Mesenchymal stem cell (in vitro differentiated cells and primary cell): Measurements from ENCODE around the gene PSME3IP1.
"Not testable (repeated sequence)": the region's sequence is repeated elsewhere in the genome, so short reads cannot be mapped to it uniquely, and the experiment has no call there.

Source experiments
- DNase-seq: peaks from one replicate; pipeline ENCODE4 v3.0.0-alpha.2; 2013
- H2AFZ ChIP-seq: one replicate; pipeline ENCODE4 v1.6.1; 2013; ENCODE audit warnings: low read depth, mild to moderate bottlenecking, control low read depth, inconsistent platforms, low read length, moderate library complexity
- H2AK5ac ChIP-seq: 2 replicates; pipeline ENCODE4 v1.6.1; 2013; ENCODE audit warnings: low read length, moderate library complexity, mild to moderate bottlenecking, inconsistent platforms; ENCODE audit not compliant: severe bottlenecking
- H2BK120ac ChIP-seq: one replicate; pipeline ENCODE4 v1.6.1; 2013; ENCODE audit warnings: low read depth, mild to moderate bottlenecking, inconsistent platforms, low read length, moderate library complexity
- H2BK12ac ChIP-seq, 2 experiments: one replicate each; pipeline ENCODE4 v1.6.1; 2013; ENCODE audit warnings: inconsistent platforms in 2 of 2, low read length in 2 of 2, mild to moderate bottlenecking in 2 of 2, moderate library complexity in 2 of 2, control low read depth in 1 of 2
- H2BK15ac ChIP-seq: one replicate; pipeline ENCODE4 v1.6.1; 2013; ENCODE audit warnings: mild to moderate bottlenecking, low read depth, inconsistent platforms; ENCODE audit not compliant: poor library complexity, severe bottlenecking
- H2BK5ac ChIP-seq: 2 replicates; pipeline ENCODE4 v1.6.1; 2013; ENCODE audit warnings: low read depth, mild to moderate bottlenecking, low read length, control low read depth, inconsistent platforms; ENCODE audit not compliant: poor library complexity, severe bottlenecking
- H3K14ac ChIP-seq, 2 experiments: one replicate each; pipeline ENCODE4 v1.6.1; 2013; ENCODE audit warnings: inconsistent platforms in 2 of 2, low read length in 2 of 2, control low read depth in 1 of 2, mild to moderate bottlenecking in 1 of 2, moderate library complexity in 1 of 2
- H3K18ac ChIP-seq, 2 experiments: one replicate each; pipeline ENCODE4 v1.6.1; 2013; ENCODE audit warnings: inconsistent platforms in 2 of 2, low read length in 2 of 2, control low read depth in 1 of 2, low read depth in 1 of 2, mild to moderate bottlenecking in 1 of 2
- H3K23ac ChIP-seq, 2 experiments: one replicate each; pipeline ENCODE4 v1.6.1; 2013; ENCODE audit warnings: inconsistent platforms in 2 of 2, low read length in 2 of 2, mild to moderate bottlenecking in 2 of 2, moderate library complexity in 2 of 2, control low read depth in 1 of 2
- H3K27ac ChIP-seq: 2 replicates; pipeline ENCODE4 v1.5.1; 2013; ENCODE audit warnings: mild to moderate bottlenecking, moderate library complexity, low read length, control low read depth, inconsistent platforms; ENCODE audit not compliant: poor library complexity, severe bottlenecking
- H3K27me3 ChIP-seq, 2 experiments: 2 replicates each; pipeline versions ENCODE4 v1.6.1 to v1.7.0; 2013; ENCODE audit warnings: low read length in 2 of 2, mild to moderate bottlenecking in 2 of 2, moderate library complexity in 2 of 2, control low read depth in 1 of 2, inconsistent platforms in 1 of 2; ENCODE audit not compliant: control insufficient read depth in 1 of 2, insufficient read depth in 1 of 2
- H3K36me3 ChIP-seq, 2 experiments: 2 replicates each; pipeline versions ENCODE4 v1.6.1 to v1.7.0; 2013; ENCODE audit warnings: low read length in 2 of 2, control low read depth in 1 of 2, inconsistent platforms in 1 of 2, low read depth in 1 of 2, mild to moderate bottlenecking in 1 of 2; ENCODE audit not compliant: insufficient read depth in 2 of 2, control insufficient read depth in 1 of 2
- H3K4ac ChIP-seq, 2 experiments: one replicate each; pipeline ENCODE4 v1.6.1; 2013; ENCODE audit warnings: inconsistent platforms in 2 of 2, low read length in 2 of 2, mild to moderate bottlenecking in 2 of 2, moderate library complexity in 2 of 2, control low read depth in 1 of 2, low read depth in 1 of 2
- H3K4me1 ChIP-seq: 2 replicates; pipeline ENCODE4 v1.6.1; 2013; ENCODE audit warnings: low read depth, low read length, control low read depth; ENCODE audit not compliant: control insufficient read depth, insufficient read depth
- H3K4me2 ChIP-seq: 2 replicates; pipeline ENCODE4 v1.6.1; 2013; ENCODE audit warnings: low read length, mild to moderate bottlenecking, inconsistent platforms; ENCODE audit not compliant: poor library complexity, severe bottlenecking
- H3K4me3 ChIP-seq, 2 experiments: 2 replicates each; pipeline versions ENCODE4 v1.5.1 to v1.7.0; 2013; ENCODE audit warnings: low read length in 2 of 2, mild to moderate bottlenecking in 2 of 2, control low read depth in 1 of 2, low read depth in 1 of 2; ENCODE audit not compliant: insufficient read depth in 1 of 2
- H3K79me1 ChIP-seq: replicated peaks from 2 replicates; pipeline ENCODE4 v1.6.1; 2013; ENCODE audit warnings: mild to moderate bottlenecking, control low read depth, low read length, inconsistent platforms; ENCODE audit not compliant: poor library complexity, severe bottlenecking
- H3K9ac ChIP-seq: 2 replicates; pipeline ENCODE4 v1.7.0; 2013; ENCODE audit warnings: mild to moderate bottlenecking, low read length, moderate library complexity
- H3K9me3 ChIP-seq: 2 replicates; pipeline ENCODE4 v1.7.0; 2013; ENCODE audit warnings: mild to moderate bottlenecking, low read length; ENCODE audit not compliant: control insufficient read depth
- H4K8ac ChIP-seq: one replicate; pipeline ENCODE4 v1.6.1; 2013; ENCODE audit warnings: inconsistent platforms, mild to moderate bottlenecking, low read length, moderate library complexity
- H4K91ac ChIP-seq: one replicate; pipeline ENCODE4 v1.6.1; 2013; ENCODE audit warnings: mild to moderate bottlenecking, low read length, inconsistent platforms
- WGBS: methylation state at CpG from one replicate; pipeline ENCODE4 v1.1.7; 2013; ENCODE audit warnings: mixed read lengths; 5-methylcytosine and 5-hydroxymethylcytosine counted together

Gene PSME3IP1

DNA sequence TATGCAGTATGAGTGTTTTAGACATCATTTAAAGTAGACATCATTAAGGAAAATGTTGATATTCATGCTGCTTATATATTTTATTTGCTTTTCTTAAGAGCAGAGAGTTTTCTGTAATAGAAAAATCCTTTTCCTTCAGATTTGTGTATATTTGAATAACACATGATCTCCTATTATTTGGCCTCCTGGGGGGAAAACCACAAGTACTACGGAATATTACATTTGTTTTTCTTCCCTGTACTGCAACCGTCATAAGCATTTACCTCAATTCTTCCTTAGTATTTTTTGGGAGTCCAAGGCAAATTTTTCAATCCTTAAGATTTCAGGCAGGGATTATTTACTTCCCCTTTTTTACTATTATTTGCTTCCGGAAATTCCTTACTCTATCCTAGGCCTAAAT is 6.3 kb upstream of the PSME3IP1 start:
- no peak overlapping the region for H2AFZ ChIP-seq
- H3K4me3 ChIP-seq, result no peak overlapping the region
- H3K27me3 ChIP-seq, result no peaks in the 10 kb centered on the region
- H3K9ac ChIP-seq, result no peak overlapping the region
- no peak overlapping the region for H3K4ac ChIP-seq
- H4K91ac ChIP-seq, result no peak overlapping the region
- no peak overlapping the region for H2BK15ac ChIP-seq
- H3K79me1 ChIP-seq, result no peaks in the 10 kb centered on the region
- H3K36me3 ChIP-seq, result peaks cover 0 to 4% of the 10 kb centered on the region in 2 experiments
- H2AK5ac ChIP-seq, result no peak overlapping the region
- no peaks in the 10 kb centered on the region for H3K9me3 ChIP-seq
- WGBS, result 43% methylated on average over 2 of the region's 3 CpGs
- H2BK120ac ChIP-seq, result no peak overlapping the region
- H3K14ac ChIP-seq, result no peak overlapping the region
- H2BK12ac ChIP-seq, result no peak overlapping the region
- peaks cover 17% of the 10 kb centered on the region for H3K4me1 ChIP-seq
- H2BK5ac ChIP-seq, result no peak overlapping the region
- H3K18ac ChIP-seq, result no peak overlapping the region
- DNase-seq, result no peak
- H3K27ac ChIP-seq, result peak overlapping the region; percentile 35
- H4K8ac ChIP-seq, result no peak overlapping the region
- no peak overlapping the region for H3K4me2 ChIP-seq
- H3K23ac ChIP-seq, result no peak overlapping the region

DNA sequence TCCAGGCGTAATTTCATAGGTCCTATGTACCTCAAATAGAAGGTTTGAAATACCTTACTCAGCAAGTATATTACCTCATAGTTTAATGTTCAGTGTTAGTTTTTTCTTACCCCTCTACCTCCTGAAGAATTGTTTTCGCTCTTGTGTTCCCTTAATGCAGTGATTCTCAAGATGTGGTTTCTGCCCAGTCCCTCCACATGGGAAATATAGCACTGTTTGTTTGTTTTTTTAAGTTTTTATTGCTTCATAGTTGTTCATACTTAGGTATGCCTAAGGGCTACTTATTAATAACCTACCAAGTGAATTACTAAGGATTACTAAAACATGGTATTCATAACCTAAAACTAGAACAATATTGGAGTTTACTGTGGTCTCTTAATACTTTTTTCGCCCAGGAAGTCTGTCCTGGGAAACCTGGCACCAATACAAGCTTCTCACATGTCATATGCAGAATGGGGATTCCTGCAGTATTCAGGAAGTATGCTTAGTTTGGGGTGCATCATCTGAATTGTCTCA is 5.3 kb upstream of the PSME3IP1 start:
- Histone ChIP-seq H3K23ac (no peak overlapping the region), H4K91ac (no peak overlapping the region), H4K8ac (no peak overlapping the region), H2AFZ (no peak overlapping the region), H3K4me2 (peak overlapping the region; percentile 22), H2AK5ac (no peak overlapping the region), H3K27ac (peak overlapping the region; percentile 61), H3K79me1 (no peaks in the 10 kb centered on the region), H3K27me3 (no peaks in the 10 kb centered on the region), H3K18ac (no peak overlapping the region), H3K9ac (peak overlapping the region; percentile 33), H3K4ac (no peak overlapping the region), H2BK5ac (no peak overlapping the region), H2BK120ac (no peak overlapping the region), H2BK15ac (no peak overlapping the region), H3K14ac (no peak overlapping the region), H3K36me3 (peaks cover 0 to 4% of the 10 kb centered on the region in 2 experiments), H3K4me1 (peaks cover 17% of the 10 kb centered on the region), H3K4me3 (no peak overlapping the region), H2BK12ac (no peak overlapping the region), H3K9me3 (no peaks in the 10 kb centered on the region)
- 48% methylated on average over 2 of the region's 3 CpGs for WGBS
- peak; percentile 50 for DNase-seq

DNA sequence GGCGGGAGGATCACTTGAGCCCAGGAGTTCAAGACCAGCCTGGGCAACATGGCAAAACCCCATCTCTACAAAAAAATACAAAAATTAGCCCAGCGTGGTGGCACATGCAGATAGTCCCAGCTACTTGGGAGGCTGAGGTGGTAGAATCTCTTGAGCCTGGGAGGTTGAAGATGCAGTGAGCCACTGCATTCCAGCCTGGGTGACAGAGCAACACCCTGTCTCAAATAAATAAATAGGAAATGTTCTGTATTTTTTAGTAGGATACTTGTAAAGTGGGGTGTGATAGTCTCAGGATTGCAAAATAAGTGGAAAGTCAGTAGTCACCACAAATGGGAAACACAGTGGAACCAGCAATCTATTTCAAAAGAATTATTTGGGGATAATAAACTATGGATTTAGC is 4.3 kb upstream of the PSME3IP1 start:
- H2BK120ac ChIP-seq, result no peak overlapping the region
- no peak overlapping the region for H3K18ac ChIP-seq
- H2BK15ac ChIP-seq, result no peak overlapping the region
- H2AK5ac ChIP-seq, result no peak overlapping the region
- H2BK5ac ChIP-seq, result no peak overlapping the region
- H2AFZ ChIP-seq, result no peak overlapping the region
- H3K27ac ChIP-seq, result no peak overlapping the region
- no peaks in the 10 kb centered on the region for H3K79me1 ChIP-seq
- no peak overlapping the region for H2BK12ac ChIP-seq
- H3K23ac ChIP-seq, result no peak overlapping the region
- no peak overlapping the region for H3K14ac ChIP-seq
- H4K8ac ChIP-seq, result no peak overlapping the region
- peaks cover 0 to 4% of the 10 kb centered on the region in 2 experiments for H3K36me3 ChIP-seq
- H3K4me3 ChIP-seq, result no peak overlapping the region
- peaks cover 16% of the 10 kb centered on the region for H3K4me1 ChIP-seq
- H3K9me3 ChIP-seq, result no peaks in the 10 kb centered on the region
- no peak overlapping the region for H3K4me2 ChIP-seq
- H3K4ac ChIP-seq, result no peak overlapping the region
- 100% methylated on average over 1 of the region's 2 CpGs for WGBS
- H3K9ac ChIP-seq, result no peak overlapping the region
- no peak for DNase-seq
- no peak overlapping the region for H4K91ac ChIP-seq
- no peaks in the 10 kb centered on the region for H3K27me3 ChIP-seq

DNA sequence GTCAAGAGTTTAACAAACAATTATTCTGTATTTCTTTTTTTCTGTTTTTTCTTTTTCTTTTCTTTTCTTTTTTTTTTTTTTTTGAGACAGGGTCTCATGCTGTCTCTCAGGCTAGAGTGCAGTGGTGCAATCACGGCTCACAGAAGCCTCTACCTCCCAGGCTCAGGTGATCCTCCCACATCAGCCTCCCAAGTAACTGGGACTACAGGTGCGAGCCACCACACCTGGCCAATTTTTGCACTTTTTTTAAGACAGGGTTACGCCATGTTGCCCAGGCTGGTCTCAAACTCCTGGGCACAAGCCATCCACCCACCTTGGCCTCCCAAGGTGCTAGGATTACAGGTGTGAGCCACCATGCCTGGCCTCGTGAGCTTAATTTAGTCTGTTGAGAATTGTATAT is 3.7 kb upstream of the PSME3IP1 start:
- not testable (repeated sequence) for H4K8ac ChIP-seq, H2AK5ac ChIP-seq, DNase-seq, H3K14ac ChIP-seq, H3K79me1 ChIP-seq, H3K36me3 ChIP-seq, H3K4me2 ChIP-seq, H2BK12ac ChIP-seq, H3K4me3 ChIP-seq, H3K23ac ChIP-seq, H3K4ac ChIP-seq, H4K91ac ChIP-seq, H3K9me3 ChIP-seq, H3K18ac ChIP-seq, H3K27ac ChIP-seq, H2BK15ac ChIP-seq, H2BK120ac ChIP-seq, H2AFZ ChIP-seq, H3K27me3 ChIP-seq, H2BK5ac ChIP-seq, H3K9ac ChIP-seq
- H3K4me1 ChIP-seq, result peaks cover 18% of the 10 kb centered on the region
- 92% methylated on average over 3 of the region's 4 CpGs for WGBS
